HG03108 (cell line): ENCODE measurements around the gene TOX2.

Source experiments
- ATAC-seq: cut with Tn5 transposase; IDR thresholded peaks from one replicate; pipeline ENCODE4 v1.9.1; 2021; ENCODE audit warnings: moderate library complexity; ENCODE audit not compliant: unreplicated experiment

Gene TOX2

GRCh38 chr20:43915211-43916072 lies 790 bp downstream of the TOX2 start:
- no peak for ATAC-seq

GRCh38 chr20:43916073-43916880 lies 1.6 kb downstream of the TOX2 start:
- no peak for ATAC-seq

- no peak for ATAC-seq
Measured at GRCh38 chr20:43916881-43917371, 2.3 kb downstream of the TOX2 start.

GRCh38 chr20:43917380-43917779 lies 2.7 kb downstream of the TOX2 start:
- no peak for ATAC-seq

- ATAC-seq = no peak
Measured at GRCh38 chr20:43919686-43920403, 5.2 kb downstream of the TOX2 start.

- no peak for ATAC-seq
Measured at GRCh38 chr20:43920797-43921196, 6.1 kb downstream of the TOX2 start.

- no peak for ATAC-seq
Measured at GRCh38 chr20:43921227-43921780, 6.7 kb downstream of the TOX2 start.

- ATAC-seq = no peak
Measured at GRCh38 chr20:43922614-43923013, 8.0 kb downstream of the TOX2 start.

- ATAC-seq = no peak
Measured at GRCh38 chr20:43923322-43923721, 8.7 kb downstream of the TOX2 start.

- ATAC-seq = no peak
Measured at GRCh38 chr20:43923917-43924316, 9.3 kb downstream of the TOX2 start.

- no peak for ATAC-seq
Measured at GRCh38 chr20:43925215-43925614, 10.6 kb downstream of the TOX2 start.

- no peak for ATAC-seq
Measured at GRCh38 chr20:43925801-43926200, 11.1 kb downstream of the TOX2 start.

- ATAC-seq = no peak
Measured at GRCh38 chr20:43926287-43927050, 11.8 kb downstream of the TOX2 start.

GRCh38 chr20:43931976-43932375 lies 17.3 kb downstream of the TOX2 start:
- no peak for ATAC-seq

GRCh38 chr20:43934833-43935232 lies 20.2 kb downstream of the TOX2 start:
- no peak for ATAC-seq

- no peak for ATAC-seq
Measured at GRCh38 chr20:43936104-43936770, 21.6 kb downstream of the TOX2 start.

GRCh38 chr20:43936805-43937204 lies 22.2 kb downstream of the TOX2 start:
- ATAC-seq = no peak

GRCh38 chr20:43937591-43937990 lies 22.9 kb downstream of the TOX2 start:
- ATAC-seq = no peak

- ATAC-seq = no peak
Measured at GRCh38 chr20:43938017-43938655, 23.5 kb downstream of the TOX2 start.
